GM19025 (cell line): ENCODE results near the gene PPP1R2B.

ENCODE experiments used
- ATAC-seq: cut with Tn5 transposase; IDR thresholded peaks from one replicate; pipeline ENCODE4 v1.9.1; 2021; ENCODE audit warnings: mild to moderate bottlenecking, low read depth, moderate library complexity; ENCODE audit not compliant: unreplicated experiment

The PPP1R2B gene

GRCh38 chr5:156870498-156870839 lies 20.4 kb downstream of the PPP1R2B start:
- ATAC-seq, result no peak

GRCh38 chr5:156871212-156871611 lies 21.1 kb downstream of the PPP1R2B start:
- ATAC-seq, result no peak

- ATAC-seq, result peak; percentile 89
Measured at GRCh38 chr5:156879665-156880285, 29.7 kb downstream of the PPP1R2B start.

- ATAC-seq, result no peak
Measured at GRCh38 chr5:156883316-156883875, 33.3 kb downstream of the PPP1R2B start.

GRCh38 chr5:156888520-156888919 lies 38.4 kb downstream of the PPP1R2B start:
- no peak for ATAC-seq

- ATAC-seq, result no peak
Measured at GRCh38 chr5:156892223-156892622, 42.1 kb downstream of the PPP1R2B start.

- no peak for ATAC-seq
Measured at GRCh38 chr5:156892864-156893263, 42.8 kb downstream of the PPP1R2B start.

- ATAC-seq, result no peak
Measured at GRCh38 chr5:156893517-156893916, 43.4 kb downstream of the PPP1R2B start.

- ATAC-seq, result no peak
Measured at GRCh38 chr5:156896546-156896945, 46.5 kb downstream of the PPP1R2B start.
